Duodenal mucosa (tissue), 2 donors: ENCODE results near the gene PHRF1.

Experiments used
- H3K27ac ChIP-seq: one replicate; pipeline ENCODE4 v1.7.0; 2013; ENCODE audit warnings: low read depth, low read length
- H3K27me3 ChIP-seq, 2 donors: one replicate each; pipeline ENCODE4 v1.7.0; 2013; ENCODE audit warnings: low read length in 2 of 2, control low read depth in 1 of 2; ENCODE audit not compliant: insufficient read depth in 2 of 2, control insufficient read depth in 1 of 2
- H3K36me3 ChIP-seq, 2 donors: one replicate each; pipeline ENCODE4 v1.7.0; 2013; ENCODE audit warnings: low read length in 2 of 2, control low read depth in 1 of 2; ENCODE audit not compliant: insufficient read depth in 2 of 2, control insufficient read depth in 1 of 2
- H3K4me1 ChIP-seq, 2 donors: one replicate each; pipeline ENCODE4 v1.7.0; 2013; ENCODE audit warnings: low read length in 2 of 2, control low read depth in 1 of 2; ENCODE audit not compliant: insufficient read depth in 2 of 2, control insufficient read depth in 1 of 2
- H3K4me3 ChIP-seq, 2 donors: one replicate each; pipeline ENCODE4 v1.7.0; 2013; ENCODE audit warnings: low read length in 2 of 2, low read depth in 1 of 2
- H3K9ac ChIP-seq, 2 donors: one replicate each; pipeline ENCODE4 v1.7.0; 2013; ENCODE audit warnings: low read length in 2 of 2, low read depth in 1 of 2
- H3K9me3 ChIP-seq, 2 donors: one replicate each; pipeline ENCODE4 v1.7.0; 2013; ENCODE audit warnings: low read length in 2 of 2, control low read depth in 1 of 2; ENCODE audit not compliant: control insufficient read depth in 1 of 2

PHRF1 gene, protein sequence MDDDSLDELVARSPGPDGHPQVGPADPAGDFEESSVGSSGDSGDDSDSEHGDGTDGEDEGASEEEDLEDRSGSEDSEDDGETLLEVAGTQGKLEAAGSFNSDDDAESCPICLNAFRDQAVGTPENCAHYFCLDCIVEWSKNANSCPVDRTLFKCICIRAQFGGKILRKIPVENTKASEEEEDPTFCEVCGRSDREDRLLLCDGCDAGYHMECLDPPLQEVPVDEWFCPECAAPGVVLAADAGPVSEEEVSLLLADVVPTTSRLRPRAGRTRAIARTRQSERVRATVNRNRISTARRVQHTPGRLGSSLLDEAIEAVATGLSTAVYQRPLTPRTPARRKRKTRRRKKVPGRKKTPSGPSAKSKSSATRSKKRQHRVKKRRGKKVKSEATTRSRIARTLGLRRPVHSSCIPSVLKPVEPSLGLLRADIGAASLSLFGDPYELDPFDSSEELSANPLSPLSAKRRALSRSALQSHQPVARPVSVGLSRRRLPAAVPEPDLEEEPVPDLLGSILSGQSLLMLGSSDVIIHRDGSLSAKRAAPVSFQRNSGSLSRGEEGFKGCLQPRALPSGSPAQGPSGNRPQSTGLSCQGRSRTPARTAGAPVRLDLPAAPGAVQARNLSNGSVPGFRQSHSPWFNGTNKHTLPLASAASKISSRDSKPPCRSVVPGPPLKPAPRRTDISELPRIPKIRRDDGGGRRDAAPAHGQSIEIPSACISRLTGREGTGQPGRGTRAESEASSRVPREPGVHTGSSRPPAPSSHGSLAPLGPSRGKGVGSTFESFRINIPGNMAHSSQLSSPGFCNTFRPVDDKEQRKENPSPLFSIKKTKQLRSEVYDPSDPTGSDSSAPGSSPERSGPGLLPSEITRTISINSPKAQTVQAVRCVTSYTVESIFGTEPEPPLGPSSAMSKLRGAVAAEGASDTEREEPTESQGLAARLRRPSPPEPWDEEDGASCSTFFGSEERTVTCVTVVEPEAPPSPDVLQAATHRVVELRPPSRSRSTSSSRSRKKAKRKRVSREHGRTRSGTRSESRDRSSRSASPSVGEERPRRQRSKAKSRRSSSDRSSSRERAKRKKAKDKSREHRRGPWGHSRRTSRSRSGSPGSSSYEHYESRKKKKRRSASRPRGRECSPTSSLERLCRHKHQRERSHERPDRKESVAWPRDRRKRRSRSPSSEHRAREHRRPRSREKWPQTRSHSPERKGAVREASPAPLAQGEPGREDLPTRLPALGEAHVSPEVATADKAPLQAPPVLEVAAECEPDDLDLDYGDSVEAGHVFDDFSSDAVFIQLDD (N-terminal part only)

DNA sequence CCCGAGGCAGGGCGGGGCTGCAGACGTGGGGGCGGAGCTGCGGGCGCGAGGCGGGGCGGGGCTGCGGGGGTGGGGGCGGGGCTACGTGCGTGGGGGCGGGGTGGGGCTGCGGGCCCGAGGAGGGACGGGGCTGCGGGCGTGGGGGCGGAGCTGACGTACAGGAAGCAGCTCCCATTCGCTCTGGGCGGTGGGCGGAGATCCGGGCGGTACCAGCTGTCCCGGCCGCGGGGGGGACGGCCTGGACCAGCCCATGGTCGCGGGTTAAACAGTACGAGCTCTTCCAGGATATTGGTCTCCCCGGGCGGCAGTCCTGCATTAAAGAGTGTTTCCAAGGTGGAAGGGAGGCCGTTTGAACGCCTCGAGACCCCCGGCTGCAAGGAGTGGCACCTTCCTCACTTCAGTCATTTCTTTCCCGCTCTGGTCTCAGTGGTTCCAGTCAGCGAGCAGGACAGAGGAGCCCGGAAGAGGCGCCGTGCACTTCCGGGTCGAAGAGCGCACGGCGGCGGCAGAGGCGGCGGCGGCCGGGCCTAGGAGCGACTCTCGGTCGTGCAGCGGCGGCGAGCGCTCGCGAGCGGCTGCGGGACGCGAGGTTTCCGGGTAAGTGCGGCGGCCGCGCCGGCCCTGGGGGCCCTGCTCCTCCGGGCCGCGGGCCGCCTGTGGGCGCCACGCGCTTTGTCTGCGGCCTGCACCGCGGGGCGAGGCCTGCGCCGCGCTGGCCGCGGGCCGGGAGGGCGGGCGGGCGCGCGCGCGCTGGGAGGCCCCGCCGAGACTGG lies at the start of gene PHRF1:
TSS of gene PHRF1 (plus strand) at position 475 of the 773 bp plus-strand sequence. CDS start 5,043 bp downstream, outside the sequence.
- Histone ChIP-seq H3K27ac (peak within 1 kb of the TSS; percentile 97), H3K9ac (peak within 1 kb of the TSS; percentile 90 to 91), H3K4me3 (peak within 1 kb of the TSS; percentile 92 to 97), H3K36me3 (no peaks in the 10 kb centered on the region), H3K4me1 (peaks cover 38 to 46% of the 10 kb centered on the region in 2 donors), H3K27me3 (peaks cover 0 to 7% of the 10 kb centered on the region in 2 donors), H3K9me3 (no peaks in the 10 kb centered on the region)

DNA sequence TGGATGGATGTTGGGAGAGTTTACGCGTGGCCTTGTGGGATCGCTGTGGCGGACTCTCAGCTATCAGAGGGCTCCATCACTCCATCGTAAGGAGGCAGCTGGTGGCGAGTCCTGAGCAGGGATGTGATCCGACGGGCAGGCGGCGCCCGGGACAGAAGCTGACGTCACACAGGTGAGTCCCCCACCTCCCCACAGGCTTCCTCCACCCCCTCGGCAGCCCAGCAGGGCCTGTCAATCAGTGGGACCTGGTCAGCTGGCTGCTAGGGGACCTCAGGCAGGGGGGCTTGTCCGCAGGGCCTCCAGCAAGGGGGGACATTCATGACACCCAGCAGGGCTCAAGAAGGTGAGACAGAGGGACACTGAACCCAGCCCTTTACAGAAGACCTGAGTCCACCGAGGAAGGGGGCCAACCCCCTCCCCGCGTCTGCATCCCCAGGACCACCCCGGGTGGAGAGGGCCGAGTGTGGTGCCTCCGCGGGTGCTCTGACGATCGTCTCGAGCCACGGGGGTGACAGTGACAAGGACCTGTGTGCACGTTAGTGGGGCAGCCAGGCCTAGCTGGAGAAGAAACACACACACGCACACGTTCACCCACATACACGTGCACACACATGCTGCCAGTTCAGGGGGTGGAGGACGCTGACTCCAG lies 48.0 kb upstream of the PHRF1 start:
- H3K9ac ChIP-seq = no peak overlapping the region

DNA sequence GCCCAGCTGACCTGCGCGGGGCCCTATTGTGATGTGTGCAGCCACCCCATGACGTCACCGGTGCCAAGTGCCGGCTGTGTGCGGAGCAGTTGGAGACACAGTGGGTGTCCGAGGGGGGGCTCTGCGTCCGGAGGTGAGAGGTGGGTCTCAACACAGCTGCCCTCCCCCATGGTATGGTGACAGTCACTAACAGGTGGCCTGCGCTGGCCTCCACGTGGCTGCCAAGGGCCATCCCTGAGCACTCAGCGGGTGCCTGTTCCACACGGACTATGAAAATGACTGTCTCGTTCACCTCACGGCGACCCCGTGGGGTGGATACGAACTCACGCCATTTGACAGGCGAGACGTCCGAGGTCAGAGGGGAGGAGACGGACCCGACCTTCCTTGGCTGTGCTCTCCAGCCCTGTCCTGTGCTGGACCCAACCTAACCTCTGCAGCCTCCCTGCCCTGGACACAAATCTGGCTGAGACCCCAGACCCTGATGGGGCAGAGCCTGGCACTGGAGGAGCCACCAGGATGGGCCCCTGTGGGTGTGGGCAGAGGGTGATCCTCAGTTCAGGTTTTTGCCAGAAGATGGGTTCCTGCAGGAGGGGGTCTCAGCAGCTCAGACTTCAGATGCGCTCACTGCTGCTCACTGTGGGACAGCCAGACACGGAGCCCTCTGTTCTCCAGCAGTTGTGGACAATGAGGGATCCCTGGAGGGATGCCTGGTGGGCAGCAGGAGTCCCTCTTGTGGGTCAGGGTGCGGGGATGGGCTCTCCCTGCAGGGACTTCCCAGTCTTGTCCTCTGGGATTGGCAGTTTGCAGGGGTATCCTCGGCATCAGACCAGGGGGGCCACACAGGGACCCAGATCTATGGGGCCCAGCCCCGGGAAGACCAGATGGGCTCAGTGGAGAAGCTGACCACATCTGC lies 47.2 kb upstream of the PHRF1 start:
- Histone ChIP-seq H3K27ac (no peak overlapping the region), H3K9me3 (no peaks in the 10 kb centered on the region), H3K4me3 (no peak overlapping the region), H3K36me3 (peaks cover 11 to 20% of the 10 kb centered on the region in 2 donors), H3K27me3 (no peaks in the 10 kb centered on the region), H3K4me1 (peaks cover 6 to 8% of the 10 kb centered on the region in 2 donors), H3K9ac (no peak overlapping the region)

More for the DNA sequence above, 48.0 kb upstream of the PHRF1 start:
- Histone ChIP-seq H3K9me3 (no peaks in the 10 kb centered on the region), H3K27ac (no peak overlapping the region), H3K27me3 (no peaks in the 10 kb centered on the region), H3K4me3 (no peak overlapping the region), H3K4me1 (peaks cover 0 to under 1% of the 10 kb centered on the region in 2 donors), H3K36me3 (peaks cover 11 to 16% of the 10 kb centered on the region in 2 donors)

DNA sequence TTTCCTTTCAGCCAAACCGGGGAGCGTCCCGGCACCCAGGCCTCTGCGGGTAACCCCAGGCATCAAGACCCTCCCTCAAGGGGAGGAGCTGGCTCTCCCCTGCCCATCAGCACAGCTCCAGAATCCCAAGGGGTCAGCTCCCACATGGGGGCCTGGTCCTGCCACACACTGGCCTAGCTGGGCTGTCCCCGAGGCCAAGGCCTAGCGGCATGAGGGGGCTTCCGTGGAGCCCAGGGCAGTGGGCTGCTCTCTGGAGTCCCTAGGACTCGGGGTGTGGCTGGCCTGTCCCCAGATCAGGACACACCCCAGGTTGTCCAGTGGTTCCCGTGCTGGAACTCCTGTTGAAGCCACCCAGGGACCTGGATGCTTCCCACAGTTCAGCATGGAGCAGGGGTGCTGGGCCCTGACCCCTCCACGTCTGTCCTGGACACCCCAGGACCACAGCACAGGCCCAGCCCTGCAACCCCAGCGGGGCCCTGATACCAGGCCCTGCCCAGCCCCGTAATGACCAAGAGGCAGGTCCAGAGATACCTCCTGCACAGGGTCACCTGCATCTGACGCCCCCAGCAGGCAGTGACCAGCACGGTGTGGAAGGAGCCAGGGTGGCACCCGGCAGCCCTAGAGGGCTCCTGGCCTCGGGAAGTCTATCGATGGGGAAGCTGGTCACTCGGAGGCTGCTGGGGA lies 46.4 kb upstream of the PHRF1 start:
- no peak overlapping the region for H3K9ac ChIP-seq
- H3K4me1 ChIP-seq = peaks cover 10 to 15% of the 10 kb centered on the region in 2 donors
- H3K36me3 ChIP-seq = peaks cover 11 to 20% of the 10 kb centered on the region in 2 donors
- H3K27ac ChIP-seq = no peak overlapping the region
- H3K27me3 ChIP-seq = no peaks in the 10 kb centered on the region
- H3K4me3 ChIP-seq = no peak overlapping the region
- H3K9me3 ChIP-seq = no peaks in the 10 kb centered on the region

DNA sequence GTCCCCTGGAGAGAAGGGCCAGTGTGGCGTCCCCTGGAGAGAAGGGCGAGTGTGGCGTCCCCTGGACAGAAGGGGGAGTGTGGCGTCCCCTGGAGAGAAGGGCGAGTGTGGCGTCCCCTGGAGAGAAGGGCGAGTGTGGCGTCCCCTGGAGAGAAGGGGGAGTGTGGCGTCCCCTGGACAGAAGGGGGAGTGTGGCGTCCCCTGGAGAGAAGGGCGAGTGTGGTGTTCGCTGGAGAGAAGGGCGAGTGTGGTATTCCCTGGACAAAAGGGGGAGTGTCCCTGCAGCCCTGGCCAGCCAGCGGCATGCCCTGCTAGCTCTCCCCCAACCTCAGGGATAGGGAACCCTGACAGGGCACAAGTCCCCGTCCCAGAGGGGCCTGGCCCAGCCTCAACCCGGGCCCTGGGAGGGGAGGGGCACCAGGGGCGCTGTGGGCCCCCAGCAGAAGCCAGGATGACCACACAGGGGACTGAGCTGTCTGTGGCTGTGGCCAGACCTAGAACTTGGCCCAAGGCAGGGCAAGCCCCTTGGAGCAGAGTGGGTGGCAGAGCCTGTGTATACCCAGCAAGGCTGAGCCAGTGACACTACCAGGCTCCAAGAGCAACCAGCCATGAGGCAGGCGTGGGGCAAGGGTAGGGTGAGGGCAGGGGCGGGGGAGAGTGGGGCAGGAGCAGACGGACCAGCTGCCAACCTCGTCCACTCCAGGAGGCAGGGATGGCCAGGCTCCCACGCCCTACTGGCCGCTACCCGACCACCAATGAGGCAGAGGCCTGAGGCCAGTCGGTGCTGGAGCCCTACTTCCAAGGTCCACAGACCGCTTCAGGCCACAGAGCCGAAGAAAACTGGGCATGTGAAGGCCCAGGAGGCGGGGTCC lies 45.1 kb upstream of the PHRF1 start:
- no peak overlapping the region for H3K9ac ChIP-seq
- no peak overlapping the region for H3K27ac ChIP-seq
- H3K27me3 ChIP-seq = no peaks in the 10 kb centered on the region
- H3K4me3 ChIP-seq = no peak overlapping the region
- peaks cover 11 to 20% of the 10 kb centered on the region in 2 donors for H3K36me3 ChIP-seq
- no peaks in the 10 kb centered on the region for H3K9me3 ChIP-seq
- H3K4me1 ChIP-seq = peaks cover 10 to 18% of the 10 kb centered on the region in 2 donors

DNA sequence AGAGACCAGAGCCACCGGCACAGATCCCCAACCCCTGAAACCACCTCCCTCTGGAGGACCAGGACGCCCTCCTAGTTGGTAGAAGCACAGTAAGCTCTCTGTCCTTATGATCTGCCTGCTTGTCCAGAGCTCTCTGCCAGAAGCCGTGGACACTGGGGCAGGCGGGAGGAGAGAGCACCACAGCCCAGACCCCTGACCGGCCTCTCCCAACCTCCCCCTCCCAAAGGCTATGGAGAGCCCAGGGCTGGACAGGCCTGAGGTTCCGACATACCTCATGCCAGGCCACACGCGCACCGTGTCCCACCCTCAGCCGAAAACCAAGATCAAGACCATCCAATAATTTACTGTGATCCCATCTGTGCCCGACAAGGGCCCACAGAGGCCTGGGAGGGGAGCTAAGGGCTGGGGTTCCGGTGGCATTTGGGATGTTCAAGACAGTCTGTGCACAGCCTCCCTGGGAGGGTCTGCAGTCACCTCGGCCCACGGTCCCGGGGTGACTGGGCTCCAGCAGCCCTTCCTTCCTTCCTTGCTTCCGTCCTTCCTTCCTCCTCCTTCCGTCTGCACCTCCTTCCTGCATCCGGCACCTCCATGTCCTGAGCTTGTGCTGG lies 44.2 kb upstream of the PHRF1 start:
- Histone ChIP-seq H3K27ac (no peak overlapping the region), H3K9me3 (no peaks in the 10 kb centered on the region), H3K27me3 (no peaks in the 10 kb centered on the region), H3K9ac (no peak overlapping the region), H3K4me1 (peaks cover 10 to 26% of the 10 kb centered on the region in 2 donors), H3K4me3 (no peak overlapping the region), H3K36me3 (peaks cover 11 to 20% of the 10 kb centered on the region in 2 donors)

DNA sequence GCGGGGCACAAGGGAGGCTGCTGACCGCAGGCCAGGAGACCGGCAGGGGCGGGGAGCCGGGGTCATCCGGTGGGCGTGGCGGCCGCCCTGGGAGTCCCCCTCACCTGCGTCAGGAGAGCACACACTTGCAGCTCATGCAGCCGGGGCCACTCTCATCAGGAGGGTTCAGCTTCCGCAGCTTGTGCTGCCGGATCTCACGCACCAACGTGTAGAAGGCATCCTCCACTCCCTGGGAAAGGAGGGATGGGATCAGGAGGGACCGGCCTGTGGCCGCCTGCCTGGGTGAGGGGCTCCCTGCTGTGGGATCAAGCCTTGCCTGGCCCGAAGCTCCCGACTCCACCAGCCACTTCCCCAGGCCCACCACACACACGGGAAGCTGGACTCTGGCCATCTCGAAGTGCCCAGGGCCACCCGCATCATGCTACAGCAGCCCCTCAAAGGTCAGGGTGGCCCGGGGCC lies 43.7 kb upstream of the PHRF1 start:
- Histone ChIP-seq H3K27me3 (no peaks in the 10 kb centered on the region), H3K9me3 (no peaks in the 10 kb centered on the region), H3K4me1 (peaks cover 12 to 31% of the 10 kb centered on the region in 2 donors), H3K4me3 (no peak overlapping the region), H3K9ac (no peak overlapping the region), H3K36me3 (peaks cover 11 to 20% of the 10 kb centered on the region in 2 donors), H3K27ac (no peak overlapping the region)
